Measurements from ENCODE around the gene SHC1.

- TF ChIP-seq CTCF (IDR thresholded peaks at IDR 0.05) (no peak), MXI1 (IDR thresholded peaks at IDR 0.05; ENCODE audit: low read depth, low read length) (no peak), POLR2AphosphoS5 (IDR thresholded peaks at IDR 0.05; ENCODE audit: low read depth, low read length) (peak; percentile 78), TAF1 (IDR thresholded peaks at IDR 0.05; ENCODE audit: borderline replicate concordance, low read depth, low read length) (peak; percentile 70)
Measured at GRCh38 chr1:154972517-154973343, 2.2 kb upstream of the SHC1 start.

Data from SK-N-SH (cell line).